Measurements from ENCODE around the gene PRSS1. TPM values are rescaled to one million over a fixed set of nuclear protein-coding genes. Genes with fewer than 3 reads are reported as not detected.
"Not testable (repeated sequence)": the region's sequence is repeated elsewhere in the genome, so short reads cannot be mapped to it uniquely, and the experiment has no call there.

The PRSS1 gene
- total RNA-seq, 4 donors from 2014 or later: 1.0 TPM; not detected in 3

DNA sequence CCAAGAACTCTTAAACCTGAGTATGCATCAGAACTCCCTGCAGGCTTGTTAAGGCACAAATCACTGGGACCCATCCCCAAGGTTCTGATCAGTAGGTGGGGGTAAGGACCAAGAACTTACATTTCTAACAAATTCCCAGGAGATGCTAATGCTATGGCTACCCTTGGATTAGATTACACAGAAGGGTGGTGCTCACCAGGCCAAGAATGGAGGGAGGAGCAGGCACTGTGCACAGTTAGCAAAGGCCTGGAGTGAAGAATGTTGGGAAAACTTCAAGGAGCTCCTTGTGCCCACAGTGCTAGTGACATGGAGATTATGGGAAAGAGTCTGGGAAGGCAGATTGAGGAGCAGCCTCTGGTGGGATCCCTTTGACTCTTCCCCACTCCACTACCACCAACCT is 23.4 kb downstream of the PRSS1 start:
- no peaks in the 10 kb centered on the region for H3K36me3 ChIP-seq
- TF ChIP-seq, protein P1, sequence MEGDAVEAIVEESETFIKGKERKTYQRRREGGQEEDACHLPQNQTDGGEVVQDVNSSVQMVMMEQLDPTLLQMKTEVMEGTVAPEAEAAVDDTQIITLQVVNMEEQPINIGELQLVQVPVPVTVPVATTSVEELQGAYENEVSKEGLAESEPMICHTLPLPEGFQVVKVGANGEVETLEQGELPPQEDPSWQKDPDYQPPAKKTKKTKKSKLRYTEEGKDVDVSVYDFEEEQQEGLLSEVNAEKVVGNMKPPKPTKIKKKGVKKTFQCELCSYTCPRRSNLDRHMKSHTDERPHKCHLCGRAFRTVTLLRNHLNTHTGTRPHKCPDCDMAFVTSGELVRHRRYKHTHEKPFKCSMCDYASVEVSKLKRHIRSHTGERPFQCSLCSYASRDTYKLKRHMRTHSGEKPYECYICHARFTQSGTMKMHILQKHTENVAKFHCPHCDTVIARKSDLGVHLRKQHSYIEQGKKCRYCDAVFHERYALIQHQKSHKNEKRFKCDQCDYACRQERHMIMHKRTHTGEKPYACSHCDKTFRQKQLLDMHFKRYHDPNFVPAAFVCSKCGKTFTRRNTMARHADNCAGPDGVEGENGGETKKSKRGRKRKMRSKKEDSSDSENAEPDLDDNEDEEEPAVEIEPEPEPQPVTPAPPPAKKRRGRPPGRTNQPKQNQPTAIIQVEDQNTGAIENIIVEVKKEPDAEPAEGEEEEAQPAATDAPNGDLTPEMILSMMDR (IDR thresholded peaks at IDR 0.05): no peak
- TF ChIP-seq POLR2A (IDR thresholded peaks at IDR 0.05): no peak

DNA sequence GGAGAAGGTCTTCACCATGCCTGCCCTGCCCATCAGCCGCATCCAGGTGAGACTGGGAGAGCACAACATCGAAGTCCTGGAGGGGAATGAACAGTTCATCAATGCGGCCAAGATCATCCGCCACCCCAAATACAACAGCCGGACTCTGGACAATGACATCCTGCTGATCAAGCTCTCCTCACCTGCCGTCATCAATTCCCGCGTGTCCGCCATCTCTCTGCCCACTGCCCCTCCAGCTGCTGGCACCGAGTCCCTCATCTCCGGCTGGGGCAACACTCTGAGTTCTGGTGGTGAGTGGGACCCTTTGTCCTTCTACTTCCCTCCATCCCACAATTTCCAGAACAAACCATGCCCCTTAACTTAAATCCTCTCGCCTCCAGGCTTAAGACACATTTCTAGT is 24.0 kb downstream of the PRSS1 start:
- Histone ChIP-seq H3K27ac (no peak overlapping the region), H3K27me3 (no peaks in the 10 kb centered on the region), H3K9me3 (no peaks in the 10 kb centered on the region), H3K4me3 (no peak overlapping the region), H3K36me3 (no peaks in the 10 kb centered on the region), H3K4me1 (no peaks in the 10 kb centered on the region)
- no peak for DNase-seq
- intact Hi-C loops (cut with DNase I; ENCODE audit: low total_unique reads): no loop called here
- TF ChIP-seq POLR2A (IDR thresholded peaks at IDR 0.05): no peak
- TF ChIP-seq, protein P1 (IDR thresholded peaks at IDR 0.05): no peak

More for the DNA sequence above, 23.4 kb downstream of the PRSS1 start:
- no peaks in the 10 kb centered on the region for H3K9me3 ChIP-seq
- no peak overlapping the region for H3K27ac ChIP-seq
- no peaks in the 10 kb centered on the region for H3K27me3 ChIP-seq
- DNase-seq: no peak
- intact Hi-C loops (cut with DNase I; ENCODE audit: low total_unique reads): no loop called here
- no peak overlapping the region for H3K4me3 ChIP-seq
- no peaks in the 10 kb centered on the region for H3K4me1 ChIP-seq

DNA sequence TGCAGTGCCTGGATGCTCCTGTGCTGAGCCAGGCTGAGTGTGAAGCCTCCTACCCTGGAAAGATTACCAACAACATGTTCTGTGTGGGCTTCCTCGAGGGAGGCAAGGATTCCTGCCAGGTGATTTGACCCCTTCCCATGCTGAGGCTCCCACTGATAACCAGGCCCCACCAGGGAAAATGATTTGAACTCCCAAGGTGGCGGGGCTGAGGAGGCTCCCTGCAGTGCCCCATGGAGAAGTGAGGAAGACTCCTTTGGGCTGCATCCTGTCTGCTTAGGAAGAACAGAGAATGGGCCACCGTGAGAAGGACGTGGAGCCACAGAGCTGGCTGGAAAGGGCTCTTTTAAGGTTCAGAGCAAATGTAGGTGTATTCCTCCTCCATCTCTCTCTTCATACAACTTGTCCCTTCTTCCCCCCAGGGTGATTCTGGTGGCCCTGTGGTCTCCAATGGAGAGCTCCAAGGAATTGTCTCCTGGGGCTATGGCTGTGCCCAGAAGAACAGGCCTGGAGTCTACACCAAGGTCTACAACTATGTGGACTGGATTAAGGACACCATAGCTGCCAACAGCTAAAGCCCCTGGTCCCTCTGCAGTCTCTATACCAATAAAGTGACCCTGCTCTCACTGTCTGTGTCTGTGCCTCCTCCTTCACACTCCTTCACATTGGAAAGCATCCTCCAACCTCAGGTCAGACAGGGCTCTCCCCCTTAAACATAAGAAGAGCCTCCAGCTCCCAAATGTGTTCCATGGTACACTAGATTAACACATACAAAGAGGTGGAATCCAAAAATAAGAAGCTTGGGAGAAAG is 24.9 kb downstream of the PRSS1 start:
- no peaks in the 10 kb centered on the region for H3K36me3 ChIP-seq
- DNase-seq: no peak
- no peak for TF ChIP-seq POLR2A (IDR thresholded peaks at IDR 0.05)
- TF ChIP-seq, protein P1 (IDR thresholded peaks at IDR 0.05): no peak
- H3K27ac ChIP-seq: no peak overlapping the region
- H3K4me1 ChIP-seq: no peaks in the 10 kb centered on the region
- intact Hi-C loops (cut with DNase I; ENCODE audit: low total_unique reads): no loop called here
- H3K27me3 ChIP-seq: no peaks in the 10 kb centered on the region
- no peak overlapping the region for H3K4me3 ChIP-seq
- no peaks in the 10 kb centered on the region for H3K9me3 ChIP-seq

DNA sequence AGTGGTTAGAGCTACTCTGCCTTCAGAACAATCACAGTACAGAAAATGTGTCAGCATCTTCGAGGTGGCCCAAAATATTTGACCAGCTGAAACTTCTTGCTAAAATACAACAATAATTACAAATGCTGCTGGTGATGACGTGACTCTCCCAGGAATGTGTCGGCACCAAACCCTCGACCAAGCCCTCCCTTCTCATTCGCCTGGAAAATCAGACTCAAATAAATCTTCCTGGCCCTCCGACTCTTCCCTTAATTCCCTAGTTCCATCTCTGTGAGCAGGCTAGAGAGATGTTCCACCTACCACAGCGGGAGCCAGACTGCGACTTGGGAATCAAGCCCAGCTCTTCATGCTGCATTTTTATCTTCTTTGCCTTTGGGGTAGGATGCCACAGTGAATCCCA is 25.6 kb downstream of the PRSS1 start:
- TF ChIP-seq, protein P1 (IDR thresholded peaks at IDR 0.05): no peak
- TF ChIP-seq POLR2A (IDR thresholded peaks at IDR 0.05): no peak
- intact Hi-C loops (cut with DNase I; ENCODE audit: low total_unique reads): no loop called here
- H3K36me3 ChIP-seq: no peaks in the 10 kb centered on the region

DNA sequence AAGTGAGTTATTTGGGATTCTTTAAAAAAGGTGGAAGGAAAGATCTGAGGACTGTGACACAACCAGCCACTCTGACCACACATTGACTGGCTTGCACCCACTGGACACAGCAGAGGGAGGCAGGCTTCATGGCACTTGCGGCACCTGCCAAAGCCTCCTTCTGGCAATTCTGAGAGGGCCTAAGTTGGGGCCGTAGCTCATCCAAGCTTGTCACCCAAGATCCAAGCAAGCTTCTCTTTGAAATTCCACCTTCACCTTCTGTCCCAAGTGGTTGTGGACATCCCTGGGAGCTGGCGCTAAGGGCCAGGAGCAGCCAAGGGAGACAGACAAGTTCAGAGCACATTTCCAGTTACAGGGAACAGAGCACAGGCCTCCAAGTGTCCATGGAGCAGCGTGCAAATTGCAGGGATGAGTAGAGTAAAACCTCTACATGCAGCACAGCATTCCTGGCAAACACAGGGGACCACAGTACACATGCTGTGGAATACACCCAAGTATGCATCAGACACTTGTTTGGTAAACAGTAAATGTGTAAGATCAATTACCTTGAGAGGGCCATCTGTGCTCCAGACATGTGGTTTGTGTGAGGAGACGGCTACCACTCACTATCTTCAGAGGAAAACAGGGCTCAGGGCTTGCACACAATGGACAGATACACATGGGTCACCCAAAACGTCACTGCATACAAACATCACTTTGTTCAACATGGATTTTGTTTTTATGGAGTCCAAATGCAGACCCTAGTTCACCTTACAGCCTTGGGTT is 26.3 kb downstream of the PRSS1 start:
- DNase-seq; H3K27ac ChIP-seq; H3K4me3 ChIP-seq; H3K36me3 ChIP-seq; H3K4me1 ChIP-seq; H3K27me3 ChIP-seq; H3K9me3 ChIP-seq; intact Hi-C loops (cut with DNase I; ENCODE audit: low total_unique reads): not testable (repeated sequence)

More for the DNA sequence above, 25.6 kb downstream of the PRSS1 start:
- H3K9me3 ChIP-seq: no peaks in the 10 kb centered on the region
- no peak overlapping the region for H3K27ac ChIP-seq
- H3K27me3 ChIP-seq: no peaks in the 10 kb centered on the region
- no peaks in the 10 kb centered on the region for H3K4me1 ChIP-seq
- no peak for DNase-seq
- H3K4me3 ChIP-seq: no peak overlapping the region

Measured in uterus (tissue), 4 donors.